Astrocyte (in vitro differentiated cells and primary cell): Measurements from ENCODE around the gene TERB1. TPM values are rescaled to one million over a fixed set of nuclear protein-coding genes. Genes with fewer than 3 reads are reported as not detected.

Experiments
- DNase-seq: peaks from one replicate; pipeline ENCODE4 v3.0.0-alpha.2; 2010; ENCODE audit warnings: low read depth
- FAIRE-seq: peaks from 2 replicates; lab custom pipeline; 2011; peaks lifted over from hg19 to GRCh38; lab: Jason Lieb, UNC
- H2AFZ ChIP-seq: 2 replicates; pipeline ENCODE4 v1.6.0; 2012; ENCODE audit warnings: low read depth, low read length, inconsistent platforms
- H3K27ac ChIP-seq: 2 replicates; pipeline ENCODE4 v1.5.1; 2011; ENCODE audit warnings: low read depth, low read length, inconsistent platforms
- H3K27me3 ChIP-seq: 2 replicates; pipeline ENCODE4 v1.6.0; 2011; ENCODE audit warnings: low read length, inconsistent platforms; ENCODE audit not compliant: insufficient read depth
- H3K36me3 ChIP-seq: 2 replicates; pipeline ENCODE4 v1.5.1; 2011; ENCODE audit warnings: low read length, inconsistent platforms; ENCODE audit not compliant: insufficient read depth
- H3K4me1 ChIP-seq: 2 replicates; pipeline ENCODE4 v1.5.1; 2011; ENCODE audit warnings: low read length, inconsistent platforms; ENCODE audit not compliant: insufficient read depth
- H3K4me2 ChIP-seq: 2 replicates; pipeline ENCODE4 v1.6.0; 2012; ENCODE audit warnings: low read length, inconsistent platforms
- H3K4me3 ChIP-seq: 2 replicates; pipeline ENCODE4 v1.5.1; 2011; ENCODE audit warnings: low read depth, mild to moderate bottlenecking, low read length, inconsistent platforms; ENCODE audit not compliant: insufficient read depth
- H3K79me2 ChIP-seq: 2 replicates; pipeline ENCODE4 v1.6.0; 2012; ENCODE audit warnings: mild to moderate bottlenecking, low read length, inconsistent platforms; ENCODE audit not compliant: insufficient read depth
- H3K9ac ChIP-seq: 2 replicates; pipeline ENCODE4 v1.6.0; 2012; ENCODE audit warnings: mild to moderate bottlenecking, low read length, inconsistent platforms
- H3K9me3 ChIP-seq: 2 replicates; pipeline ENCODE4 v1.5.1; 2012; ENCODE audit warnings: low read depth, mild to moderate bottlenecking, low read length, inconsistent platforms; ENCODE audit not compliant: insufficient read depth
- H4K20me1 ChIP-seq: 2 replicates; pipeline ENCODE4 v1.6.0; 2012; ENCODE audit warnings: low read length, inconsistent platforms; ENCODE audit not compliant: insufficient read depth
- H3K27ac Mint-ChIP-seq: one replicate; pipeline ENCODE4 v1.8.0; 2021; ENCODE audit warnings: mild to moderate bottlenecking, mixed read lengths; ENCODE audit not compliant: unreplicated experiment
- H3K27me3 Mint-ChIP-seq: one replicate; pipeline ENCODE4 v1.8.0; 2021; ENCODE audit warnings: low read depth, mixed read lengths; ENCODE audit not compliant: unreplicated experiment
- H3K36me3 Mint-ChIP-seq: one replicate; pipeline ENCODE4 v1.8.0; 2021; ENCODE audit warnings: low read depth, mixed read lengths; ENCODE audit not compliant: unreplicated experiment
- H3K4me1 Mint-ChIP-seq: one replicate; pipeline ENCODE4 v1.8.0; 2021; ENCODE audit warnings: low read depth, mixed read lengths; ENCODE audit not compliant: unreplicated experiment
- H3K4me3 Mint-ChIP-seq: one replicate; pipeline ENCODE4 v1.8.0; 2021; ENCODE audit warnings: mild to moderate bottlenecking, moderate library complexity, mixed read lengths; ENCODE audit not compliant: unreplicated experiment
- H3K9me3 Mint-ChIP-seq: one replicate; pipeline ENCODE4 v1.8.0; 2021; ENCODE audit warnings: mild to moderate bottlenecking, mixed read lengths; ENCODE audit not compliant: unreplicated experiment
- CTCF ChIP-seq: IDR thresholded peaks from 2 replicates; pipeline ENCODE4 v1.5.1; 2011; ENCODE audit warnings: low read depth, mild to moderate bottlenecking, inconsistent platforms, low read length, moderate library complexity; ENCODE audit not compliant: insufficient read depth
- EZH2 ChIP-seq: IDR thresholded peaks from 2 replicates; pipeline ENCODE4 v1.6.1; 2012; ENCODE audit warnings: mild to moderate bottlenecking, low read length, inconsistent platforms; ENCODE audit not compliant: insufficient read depth
- total RNA-seq: library from RNA; stranded (reverse); gene quantifications from 2 replicates; pipeline ENCODE4 v1.2.1, GENCODE V29; 2021

Gene TERB1
- total RNA-seq, 1 donor from 2014 or later = 0.16 TPM

GRCh38 chr16:66787427-66787826 lies 14.0 kb downstream of the TERB1 start:
- Mint-ChIP-seq H3K4me3 (no peak overlapping the region), H3K36me3 (no peaks in the 10 kb centered on the region), H3K27me3 (no peaks in the 10 kb centered on the region), H3K9me3 (no peaks in the 10 kb centered on the region), H3K27ac (no peak overlapping the region), H3K4me1 (no peaks in the 10 kb centered on the region)
- no peak overlapping the region for H3K4me2 ChIP-seq
- no peak overlapping the region for H3K9ac ChIP-seq
- H3K36me3 ChIP-seq = no peaks in the 10 kb centered on the region
- no peak overlapping the region for H3K27ac ChIP-seq
- DNase-seq (no peak), FAIRE-seq (no peak)
- no peaks in the 10 kb centered on the region for H3K79me2 ChIP-seq
- no peaks in the 10 kb centered on the region for H4K20me1 ChIP-seq
- H3K4me3 ChIP-seq = no peak overlapping the region
- H3K4me1 ChIP-seq = no peaks in the 10 kb centered on the region
- H3K9me3 ChIP-seq = no peaks in the 10 kb centered on the region
- H3K27me3 ChIP-seq = no peaks in the 10 kb centered on the region
- no peak overlapping the region for H2AFZ ChIP-seq
- TF ChIP-seq CTCF (no peak), EZH2 (no peak)

DNA sequence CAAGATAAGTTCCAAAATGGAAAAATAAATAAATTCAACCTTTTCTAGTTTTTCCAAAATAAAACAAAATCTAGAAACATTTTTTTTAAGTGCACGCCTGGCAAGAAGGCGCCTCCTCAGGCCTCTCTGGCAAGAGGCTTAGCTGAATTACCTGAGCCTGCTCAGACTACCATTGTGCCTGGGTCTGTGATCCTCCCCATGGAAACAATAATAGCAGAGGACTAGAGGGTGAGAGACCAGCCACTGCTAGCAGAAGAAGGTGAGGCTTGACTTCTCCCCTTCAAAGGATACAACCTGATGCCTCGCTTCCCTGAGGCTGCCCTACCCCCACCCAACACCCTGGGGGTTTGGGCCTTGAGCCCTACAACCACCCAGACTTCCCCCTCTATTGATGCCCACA lies 14.8 kb downstream of the TERB1 start:
- no peak for DNase-seq
- Histone ChIP-seq H4K20me1 (no peaks in the 10 kb centered on the region), H3K36me3 (no peaks in the 10 kb centered on the region), H3K4me1 (no peaks in the 10 kb centered on the region), H3K4me2 (no peak overlapping the region), H3K9me3 (no peaks in the 10 kb centered on the region), H3K9ac (no peak overlapping the region), H3K4me3 (no peak overlapping the region), H3K27me3 (no peaks in the 10 kb centered on the region), H3K27ac (no peak overlapping the region), H3K79me2 (no peaks in the 10 kb centered on the region), H2AFZ (no peak overlapping the region)
- Mint-ChIP-seq H3K9me3 (no peaks in the 10 kb centered on the region), H3K27ac (no peak overlapping the region), H3K4me1 (no peaks in the 10 kb centered on the region), H3K4me3 (no peak overlapping the region), H3K27me3 (no peaks in the 10 kb centered on the region), H3K36me3 (no peaks in the 10 kb centered on the region)
- FAIRE-seq = no peak
- TF ChIP-seq EZH2 (no peak), CTCF (no peak)

DNA sequence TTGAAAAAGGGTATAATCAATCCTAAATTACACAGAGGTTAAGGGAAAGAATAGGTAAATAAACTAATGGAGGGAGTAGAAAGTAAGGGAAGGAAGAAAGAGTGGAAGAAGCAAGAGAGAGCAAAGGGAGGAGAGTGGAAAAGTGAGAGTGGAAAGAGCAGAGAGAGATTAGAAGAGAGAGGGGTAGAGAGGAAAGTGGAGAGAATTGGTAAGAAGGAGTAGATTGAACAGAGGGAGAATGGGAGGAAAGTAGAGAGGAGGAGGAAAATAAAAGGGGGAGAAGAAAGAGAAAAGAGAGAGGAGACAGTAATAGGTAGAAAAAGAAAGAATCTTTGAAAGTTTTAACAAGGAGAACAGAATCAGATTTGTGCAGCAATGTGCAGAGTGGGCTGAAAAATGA lies 24.9 kb downstream of the TERB1 start:
- no peak overlapping the region for H3K27ac Mint-ChIP-seq
- Histone ChIP-seq H3K27ac (no peak overlapping the region), H3K79me2 (no peaks in the 10 kb centered on the region), H3K9me3 (no peaks in the 10 kb centered on the region), H3K4me2 (no peak overlapping the region), H3K27me3 (no peaks in the 10 kb centered on the region), H3K4me3 (no peak overlapping the region), H2AFZ (no peak overlapping the region), H3K4me1 (no peaks in the 10 kb centered on the region), H4K20me1 (no peaks in the 10 kb centered on the region), H3K36me3 (no peaks in the 10 kb centered on the region), H3K9ac (no peak overlapping the region)
- no peak for FAIRE-seq
- TF ChIP-seq CTCF (no peak), EZH2 (no peak)
- no peak overlapping the region for H3K4me3 Mint-ChIP-seq
- peaks cover 3% of the 10 kb centered on the region for H3K4me1 Mint-ChIP-seq
- peaks cover 2% of the 10 kb centered on the region for H3K36me3 Mint-ChIP-seq
- no peaks in the 10 kb centered on the region for H3K9me3 Mint-ChIP-seq
- DNase-seq = no peak
- no peaks in the 10 kb centered on the region for H3K27me3 Mint-ChIP-seq
